Neural progenitor cell (in vitro differentiated cells): ENCODE data around the gene NDEL1.

ENCODE experiments used
- CTCF ChIP-seq: fragments of 200-600 bp; sonication (generic); IDR thresholded peaks from 2 replicates; pipeline ENCODE4 v1.5.1; 2017; ENCODE audit warnings: antibody characterized with exemption, mild to moderate bottlenecking
- EZH2 ChIP-seq: fragments of 200-600 bp; sonication (generic); IDR thresholded peaks from 2 replicates; pipeline ENCODE4 v1.6.1; 2017; ENCODE audit warnings: antibody characterized with exemption, mild to moderate bottlenecking, moderate library complexity
- EZH2phosphoT487 ChIP-seq: fragments of 200-600 bp; sonication (generic); IDR thresholded peaks from 2 replicates; pipeline ENCODE4 v1.6.1; 2017; ENCODE audit warnings: antibody characterized with exemption

- TF ChIP-seq CTCF, result no peak
- no peak for TF ChIP-seq EZH2
- no peak for TF ChIP-seq EZH2phosphoT487
Measured at GRCh38 chr17:8412089-8412488, 23.6 kb upstream of the NDEL1 start.
